Glutamatergic neuron (in vitro differentiated cells): ENCODE results near the gene AHI1. TPM values are rescaled to one million over a fixed set of nuclear protein-coding genes. Genes with fewer than 3 reads are reported as not detected.

Experiments
- DNase-seq: peaks from one replicate; pipeline ENCODE4 v3.0.0; 2022
- H3K27ac Mint-ChIP-seq: one replicate; pipeline ENCODE4 v1.8.0; 2020; ENCODE audit warnings: mild to moderate bottlenecking, mixed read lengths, inconsistent platforms; ENCODE audit not compliant: unreplicated experiment
- H3K27me3 Mint-ChIP-seq: one replicate; pipeline ENCODE4 v1.8.0; 2020; ENCODE audit warnings: mild to moderate bottlenecking, moderate library complexity, mixed read lengths, inconsistent platforms; ENCODE audit not compliant: unreplicated experiment
- H3K36me3 Mint-ChIP-seq: one replicate; pipeline ENCODE4 v1.8.0; 2020; ENCODE audit warnings: mild to moderate bottlenecking, mixed read lengths, inconsistent platforms; ENCODE audit not compliant: unreplicated experiment
- H3K4me1 Mint-ChIP-seq: one replicate; pipeline ENCODE4 v1.8.0; 2020; ENCODE audit warnings: mild to moderate bottlenecking, low read depth, mixed read lengths, inconsistent platforms; ENCODE audit not compliant: unreplicated experiment
- H3K4me3 Mint-ChIP-seq: one replicate; pipeline ENCODE4 v1.8.0; 2020; ENCODE audit warnings: mild to moderate bottlenecking, mixed read lengths, inconsistent platforms; ENCODE audit not compliant: unreplicated experiment
- H3K9me3 Mint-ChIP-seq: one replicate; pipeline ENCODE4 v1.8.0; 2020; ENCODE audit warnings: mild to moderate bottlenecking, moderate library complexity, mixed read lengths, inconsistent platforms; ENCODE audit not compliant: unreplicated experiment
- total RNA-seq: library from RNA; stranded (reverse); fragmentation: NEBNext Ultra II Directional; extraction: Animal tissue kit (Norgen Biotek cat#: 25700); gene quantifications from one replicate; pipeline ENCODE4 v1.2.1, GENCODE V29; 2021; ENCODE audit not compliant: unreplicated experiment
- TF ChIP-seq, protein P1 (sequence below): fragments of 200-600 bp; sonication (generic); IDR thresholded peaks from one replicate; pipeline ENCODE4 v1.5.0; 2021; ENCODE audit not compliant: partially characterized antibody, unreplicated experiment

The AHI1 gene
- total RNA-seq, 1 donor from 2014 or later: 11.1 TPM

- DNase-seq: no peak
- Mint-ChIP-seq H3K27ac (no peak overlapping the region), H3K36me3 (no peaks in the 10 kb centered on the region), H3K4me3 (no peak overlapping the region), H3K4me1 (no peaks in the 10 kb centered on the region), H3K27me3 (no peaks in the 10 kb centered on the region), H3K9me3 (no peaks in the 10 kb centered on the region)
- TF ChIP-seq, protein P1, sequence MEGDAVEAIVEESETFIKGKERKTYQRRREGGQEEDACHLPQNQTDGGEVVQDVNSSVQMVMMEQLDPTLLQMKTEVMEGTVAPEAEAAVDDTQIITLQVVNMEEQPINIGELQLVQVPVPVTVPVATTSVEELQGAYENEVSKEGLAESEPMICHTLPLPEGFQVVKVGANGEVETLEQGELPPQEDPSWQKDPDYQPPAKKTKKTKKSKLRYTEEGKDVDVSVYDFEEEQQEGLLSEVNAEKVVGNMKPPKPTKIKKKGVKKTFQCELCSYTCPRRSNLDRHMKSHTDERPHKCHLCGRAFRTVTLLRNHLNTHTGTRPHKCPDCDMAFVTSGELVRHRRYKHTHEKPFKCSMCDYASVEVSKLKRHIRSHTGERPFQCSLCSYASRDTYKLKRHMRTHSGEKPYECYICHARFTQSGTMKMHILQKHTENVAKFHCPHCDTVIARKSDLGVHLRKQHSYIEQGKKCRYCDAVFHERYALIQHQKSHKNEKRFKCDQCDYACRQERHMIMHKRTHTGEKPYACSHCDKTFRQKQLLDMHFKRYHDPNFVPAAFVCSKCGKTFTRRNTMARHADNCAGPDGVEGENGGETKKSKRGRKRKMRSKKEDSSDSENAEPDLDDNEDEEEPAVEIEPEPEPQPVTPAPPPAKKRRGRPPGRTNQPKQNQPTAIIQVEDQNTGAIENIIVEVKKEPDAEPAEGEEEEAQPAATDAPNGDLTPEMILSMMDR: no peak
These were observed 57.3 kb downstream of the AHI1 start for GRCh38 chr6:135440087-135440792.

DNA sequence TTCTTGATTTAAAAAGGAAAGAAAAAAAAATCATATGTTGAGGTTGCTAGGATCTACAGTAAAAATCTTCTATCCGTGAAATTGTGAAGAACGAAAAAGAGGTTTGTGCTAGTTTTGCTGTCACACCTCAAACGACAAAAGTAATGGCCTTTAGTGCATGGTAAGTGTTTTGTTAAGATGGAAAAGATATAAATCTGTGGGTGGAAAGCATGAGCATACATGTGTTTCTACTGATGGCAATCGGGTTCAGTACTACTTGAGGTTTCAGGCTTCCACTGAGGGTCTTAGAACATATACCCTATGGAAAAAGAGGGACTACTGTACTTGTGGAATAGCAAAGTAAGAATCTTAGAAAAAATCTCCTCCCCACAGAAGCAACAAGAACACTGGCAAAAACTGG lies 58.0 kb downstream of the AHI1 start:
- Mint-ChIP-seq H3K27ac (no peak overlapping the region), H3K4me3 (no peak overlapping the region), H3K9me3 (no peaks in the 10 kb centered on the region), H3K27me3 (no peaks in the 10 kb centered on the region), H3K36me3 (no peaks in the 10 kb centered on the region), H3K4me1 (no peaks in the 10 kb centered on the region)
- TF ChIP-seq, protein P1: no peak
- no peak for DNase-seq

- H3K4me3 Mint-ChIP-seq: no peak overlapping the region
- H3K27me3 Mint-ChIP-seq: no peaks in the 10 kb centered on the region
- H3K9me3 Mint-ChIP-seq: no peaks in the 10 kb centered on the region
- no peak for DNase-seq
- no peaks in the 10 kb centered on the region for H3K4me1 Mint-ChIP-seq
- H3K36me3 Mint-ChIP-seq: no peaks in the 10 kb centered on the region
- no peak overlapping the region for H3K27ac Mint-ChIP-seq
- TF ChIP-seq, protein P1: no peak
These were observed 58.5 kb downstream of the AHI1 start for GRCh38 chr6:135438907-135439535.

DNA sequence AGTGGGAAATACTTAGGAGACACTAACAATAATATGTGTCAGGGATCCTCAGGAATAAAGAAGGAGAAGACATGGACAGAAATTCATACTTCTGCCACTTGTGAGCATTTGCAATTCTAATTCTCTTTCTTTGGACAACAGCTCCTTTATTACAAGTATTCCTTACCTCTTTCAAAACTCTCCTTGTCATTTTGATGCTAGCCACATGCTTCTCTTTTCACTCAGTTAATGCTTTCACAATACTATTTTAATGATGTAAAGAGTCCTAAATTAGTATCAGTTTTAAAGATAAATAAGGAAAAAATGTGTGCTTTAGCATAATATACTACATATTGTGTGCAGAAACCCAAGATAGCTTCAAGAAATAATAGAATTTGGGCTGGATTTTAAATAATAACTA lies 62.5 kb downstream of the AHI1 start:
- H3K36me3 Mint-ChIP-seq: no peaks in the 10 kb centered on the region
- H3K4me3 Mint-ChIP-seq: no peak overlapping the region
- TF ChIP-seq, protein P1: no peak
- no peaks in the 10 kb centered on the region for H3K9me3 Mint-ChIP-seq
- H3K27ac Mint-ChIP-seq: no peak overlapping the region
- DNase-seq: no peak
- no peaks in the 10 kb centered on the region for H3K27me3 Mint-ChIP-seq
- H3K4me1 Mint-ChIP-seq: no peaks in the 10 kb centered on the region

DNA sequence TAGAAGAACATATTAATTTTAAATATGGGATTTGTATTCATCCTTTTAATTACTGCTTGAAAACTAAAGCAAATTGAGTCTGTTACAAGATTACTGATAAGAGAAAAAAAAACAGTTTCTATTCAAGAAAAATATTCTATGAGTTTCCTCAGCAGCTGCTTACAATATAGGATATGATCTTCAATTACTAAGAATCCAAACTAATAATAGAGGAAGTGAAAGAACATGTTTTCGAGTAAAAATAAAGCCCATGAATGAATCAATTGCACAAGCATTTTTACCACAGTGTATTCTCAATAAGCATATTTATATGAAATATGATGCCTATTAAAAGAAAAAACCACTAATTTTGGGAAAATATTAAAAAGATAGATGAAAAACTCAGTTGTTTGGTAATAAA lies 63.4 kb downstream of the AHI1 start:
- H3K4me3 Mint-ChIP-seq: no peak overlapping the region
- H3K27me3 Mint-ChIP-seq: no peaks in the 10 kb centered on the region
- no peaks in the 10 kb centered on the region for H3K9me3 Mint-ChIP-seq
- no peaks in the 10 kb centered on the region for H3K36me3 Mint-ChIP-seq
- no peaks in the 10 kb centered on the region for H3K4me1 Mint-ChIP-seq
- no peak for DNase-seq
- H3K27ac Mint-ChIP-seq: no peak overlapping the region
- TF ChIP-seq, protein P1: no peak
